GM19468 (cell line): ENCODE measurements around the gene C2CD2.

Experiments used
- ATAC-seq: cut with Tn5 transposase; IDR thresholded peaks from one replicate; pipeline ENCODE4 v1.9.1; 2021; ENCODE audit warnings: mild to moderate bottlenecking, moderate library complexity, moderate number of reproducible peaks; ENCODE audit not compliant: unreplicated experiment; ENCODE audit errors: extremely low read depth

C2CD2 gene

GRCh38 chr21:41939391-41939790, 14.4 kb downstream of the C2CD2 start:
- ATAC-seq: no peak

GRCh38 chr21:41933313-41934079, 20.3 kb downstream of the C2CD2 start:
- ATAC-seq: no peak

DNA sequence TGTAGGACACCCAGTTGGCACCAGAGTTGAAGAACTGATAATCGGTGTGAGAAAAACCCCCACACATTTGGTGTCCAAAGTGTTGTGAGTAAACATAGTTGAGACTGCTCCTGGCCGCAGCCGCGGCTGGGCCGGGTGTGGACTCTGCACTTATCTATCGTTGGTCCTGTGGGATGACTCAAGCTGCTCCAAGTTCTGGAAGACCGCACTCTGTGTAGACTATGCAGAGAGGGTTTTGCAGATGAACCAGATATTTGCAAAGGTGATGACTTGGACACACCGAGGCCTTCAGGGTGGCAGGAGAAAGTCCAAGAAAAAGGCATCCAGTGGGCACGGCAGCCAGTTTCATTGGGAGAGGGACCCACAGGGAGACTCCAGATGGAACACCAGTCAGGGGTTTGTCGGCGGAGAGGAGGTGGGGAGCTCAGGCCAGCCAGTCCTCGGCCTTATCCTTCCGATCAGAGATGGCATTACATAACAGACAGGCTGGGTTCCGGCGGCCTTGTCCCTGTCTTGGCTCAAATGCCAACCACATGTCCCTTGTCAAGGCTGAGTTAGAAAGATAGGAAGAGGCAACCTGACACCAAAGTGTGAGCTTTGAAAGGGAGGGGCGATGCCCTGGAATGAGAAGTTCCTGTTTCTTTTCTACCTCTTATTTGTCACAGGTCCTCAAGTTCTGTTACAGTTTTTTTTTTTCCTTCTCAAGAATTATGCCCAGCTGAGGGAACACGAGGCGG, 21.1 kb downstream of the C2CD2 start:
- ATAC-seq: no peak

DNA sequence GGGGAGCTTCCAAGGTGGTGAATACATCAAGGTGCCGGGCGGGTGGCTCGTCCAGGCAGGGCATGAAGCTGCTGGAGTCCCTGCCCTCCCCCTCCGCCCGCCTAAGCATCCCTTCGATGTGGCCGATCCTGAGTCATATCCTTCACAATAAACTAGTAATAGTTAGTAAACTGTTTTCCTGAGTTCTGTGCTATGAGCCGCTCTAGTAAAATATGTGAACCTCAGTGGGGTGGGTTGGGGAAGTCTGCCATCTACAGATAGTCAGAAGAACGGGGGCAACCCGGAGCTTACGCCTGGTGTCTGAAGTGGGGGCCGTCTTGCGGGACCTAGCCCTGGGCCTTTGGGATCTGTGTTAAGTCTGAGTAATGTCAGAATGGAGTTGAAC, 21.6 kb downstream of the C2CD2 start:
- ATAC-seq: no peak

- ATAC-seq: no peak
These were observed 22.8 kb downstream of the C2CD2 start for GRCh38 chr21:41931041-41931451.

- no peak for ATAC-seq
These were observed 24.6 kb downstream of the C2CD2 start for GRCh38 chr21:41929248-41929647.

DNA sequence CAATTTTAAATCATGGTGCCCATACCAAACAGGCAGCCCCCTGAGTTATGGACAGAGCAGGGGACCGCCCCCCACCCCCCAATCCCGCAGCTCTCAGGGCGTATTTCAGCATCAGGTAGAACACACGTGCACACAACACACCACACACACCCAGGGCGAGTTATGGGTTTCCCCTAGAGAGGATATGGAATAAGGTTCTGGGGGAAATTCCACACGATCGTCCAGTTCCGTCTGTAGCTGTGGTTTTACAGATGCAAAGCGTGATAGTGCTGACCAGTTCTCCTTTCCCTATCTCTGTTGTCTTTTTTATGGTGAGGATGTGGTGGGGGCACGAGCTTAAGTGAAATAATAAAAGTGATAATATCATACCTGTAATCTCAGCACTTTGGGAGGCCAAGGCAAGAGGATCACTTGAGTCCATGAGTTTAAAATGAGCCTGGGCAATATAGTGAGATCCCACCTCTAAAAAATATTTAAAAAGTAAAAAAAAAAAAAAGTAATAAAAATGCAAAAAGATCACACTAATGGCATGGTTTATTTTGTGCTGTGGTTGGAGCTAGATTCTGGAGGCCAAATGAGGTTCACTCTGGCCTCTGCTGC, 25.1 kb downstream of the C2CD2 start:
- ATAC-seq: no peak

GRCh38 chr21:41927727-41928409, 25.9 kb downstream of the C2CD2 start:
- no peak for ATAC-seq

- no peak for ATAC-seq
These were observed 27.0 kb downstream of the C2CD2 start for GRCh38 chr21:41926807-41927171.

GRCh38 chr21:41926117-41926806, 27.6 kb downstream of the C2CD2 start:
- no peak for ATAC-seq

GRCh38 chr21:41925767-41926116, 28.1 kb downstream of the C2CD2 start:
- ATAC-seq: no peak

DNA sequence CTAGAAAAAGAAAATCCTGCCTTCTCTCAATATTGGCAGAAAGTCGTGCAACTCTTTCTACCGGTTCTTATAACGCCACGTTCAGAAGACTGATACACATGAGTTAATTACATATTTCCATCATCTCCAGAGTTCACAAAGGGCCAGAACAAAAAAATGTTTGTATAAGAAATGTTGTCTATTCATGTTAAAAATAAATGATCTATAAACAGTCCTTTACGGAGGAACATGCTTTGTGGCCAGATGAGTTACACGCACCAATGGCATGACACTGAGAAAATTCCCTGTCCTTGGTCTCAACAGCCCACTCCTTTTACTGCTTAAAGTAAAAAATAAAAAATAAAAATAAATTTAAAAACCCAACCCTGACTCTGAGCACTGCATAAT, 29.5 kb downstream of the C2CD2 start:
- no peak for ATAC-seq

DNA sequence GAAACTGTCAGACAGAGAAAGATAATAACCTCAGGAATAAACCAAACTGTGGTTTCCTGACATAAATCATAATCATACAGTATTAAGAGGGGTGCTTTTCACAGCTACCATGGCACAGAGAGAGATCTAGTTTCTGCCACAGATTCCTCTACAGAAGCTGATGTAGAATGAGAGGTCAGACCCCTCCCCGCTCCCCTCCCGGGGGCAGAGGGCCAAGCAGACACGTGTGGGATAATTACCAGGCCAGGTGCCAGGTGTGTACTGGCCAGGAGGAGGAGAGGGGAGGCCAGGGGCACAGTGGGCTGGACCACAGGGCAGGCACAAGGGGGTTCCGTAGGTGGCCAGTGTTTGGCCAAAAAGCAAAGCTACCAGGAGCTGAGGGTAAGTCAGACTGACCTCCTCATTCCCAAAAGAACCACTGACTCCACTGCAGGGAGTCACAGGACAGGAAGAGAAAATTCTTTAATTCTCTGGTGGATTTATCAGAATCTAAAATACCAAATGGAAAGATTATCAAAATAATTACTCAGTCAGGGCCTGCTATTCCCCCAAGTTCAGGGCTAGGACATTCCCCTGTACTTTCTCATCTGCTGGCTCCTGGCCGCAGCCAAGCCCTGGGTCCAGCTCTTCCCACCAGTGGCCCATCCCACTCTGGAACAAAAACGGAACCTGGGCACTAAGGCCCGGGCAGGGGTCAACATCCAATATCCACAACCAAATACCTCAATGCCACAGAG, 30.0 kb downstream of the C2CD2 start:
- no peak for ATAC-seq

- ATAC-seq: no peak
These were observed 30.6 kb downstream of the C2CD2 start for GRCh38 chr21:41923186-41923585.

- no peak for ATAC-seq
These were observed 32.8 kb downstream of the C2CD2 start for GRCh38 chr21:41921021-41921420.

DNA sequence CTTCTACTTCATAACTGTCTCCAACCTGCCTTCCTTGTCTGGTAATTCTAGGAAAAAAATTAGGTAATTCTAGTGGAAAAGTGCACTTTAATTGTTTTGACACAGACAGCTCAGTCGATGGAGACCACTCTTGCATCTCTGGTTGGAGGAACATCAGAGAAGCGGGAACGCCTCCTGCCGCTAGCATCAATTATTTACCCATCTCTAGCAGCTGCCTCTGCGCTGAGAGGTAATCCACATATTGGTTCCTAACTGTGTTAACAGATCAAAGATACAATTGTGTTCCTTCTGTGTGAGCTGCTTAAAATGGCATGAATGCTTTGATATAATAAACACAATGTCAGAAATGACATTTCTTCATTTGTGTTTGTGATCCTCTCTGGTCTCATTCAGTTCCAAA, 33.3 kb downstream of the C2CD2 start:
- ATAC-seq: no peak

DNA sequence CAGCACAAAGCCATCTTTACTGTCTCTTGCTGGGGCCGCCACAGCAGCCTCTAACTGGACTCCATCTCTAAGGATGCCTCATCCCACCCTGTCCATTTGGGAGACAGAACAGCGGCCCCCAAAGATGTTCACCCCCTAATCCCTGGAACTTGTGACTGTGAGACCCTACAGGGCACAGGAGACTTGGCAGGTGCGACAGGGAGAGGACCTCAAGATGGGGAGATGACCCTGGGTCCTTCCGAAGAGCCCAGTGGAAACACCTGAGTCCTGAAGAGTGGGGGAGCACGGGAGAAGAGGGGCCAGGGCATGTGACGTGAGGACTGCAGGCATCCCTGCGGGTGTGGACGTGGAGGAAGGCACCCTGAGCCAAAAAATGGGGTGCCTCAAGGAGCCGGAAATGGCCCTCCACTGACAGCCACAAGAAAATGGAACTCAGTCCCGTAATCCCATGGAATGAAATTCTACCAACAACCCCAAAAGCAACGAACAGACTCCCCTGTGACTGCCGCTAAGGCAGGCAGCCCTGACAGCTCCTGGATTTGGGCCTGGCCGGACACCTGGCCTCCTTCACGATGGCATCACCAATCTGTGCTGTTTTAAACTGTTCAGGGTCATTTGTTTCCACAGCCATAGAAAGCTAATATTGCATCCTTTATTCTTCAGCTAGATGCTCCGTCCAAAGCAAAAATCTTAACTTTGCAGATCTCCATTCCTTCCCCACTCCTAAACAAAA, 34.0 kb downstream of the C2CD2 start:
- no peak for ATAC-seq

DNA sequence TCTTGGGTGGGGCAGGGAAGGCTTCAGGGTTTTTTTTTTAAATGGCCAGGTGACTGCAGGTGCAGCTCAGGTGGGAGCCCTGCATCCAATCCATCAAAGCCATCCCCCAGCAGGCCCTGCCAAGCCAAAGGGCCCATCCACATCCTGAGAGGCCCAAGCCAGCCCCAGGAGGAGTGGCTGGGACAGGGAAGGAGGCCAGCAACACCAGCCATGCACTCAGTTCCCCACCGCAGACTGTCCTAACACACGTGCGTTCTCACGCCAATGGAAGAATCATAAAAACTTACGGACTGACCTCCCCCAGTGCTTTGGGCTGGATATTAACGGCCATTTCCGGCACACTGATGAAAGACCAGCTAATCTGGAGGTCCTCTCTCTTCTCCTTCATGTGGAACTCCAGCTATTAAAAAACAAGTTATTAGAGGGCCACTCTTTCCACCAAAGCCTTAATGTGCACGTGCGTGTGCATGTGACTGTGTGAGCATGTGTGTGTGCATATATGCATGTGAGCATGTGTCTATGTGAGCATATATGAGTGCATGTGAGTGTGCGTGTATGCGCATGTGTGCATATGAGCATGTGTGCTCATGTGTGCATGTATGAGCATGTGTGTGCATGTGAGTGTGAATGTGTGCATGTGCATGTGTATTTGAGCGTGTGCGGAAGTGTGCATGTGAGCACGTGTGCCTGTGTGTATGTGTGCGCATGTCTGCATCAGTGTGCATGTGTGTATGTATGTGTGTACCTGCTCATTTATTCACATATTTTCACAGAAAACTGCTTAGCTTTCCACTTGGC, 35.1 kb downstream of the C2CD2 start:
- no peak for ATAC-seq
